K562 (cell line): ENCODE measurements around the gene LY6G6D. TPM values are rescaled to one million over a fixed set of nuclear protein-coding genes. Genes with fewer than 3 reads are reported as not detected.

Experiments
- CC2D1A ChIP-seq: fragments of 450-650 bp; IDR thresholded peaks from 2 replicates; pipeline ENCODE4 v1.6.1; 2017; ENCODE audit warnings: mild to moderate bottlenecking
- CEBPB ChIP-seq: fragments of 450-650 bp; IDR thresholded peaks from 2 replicates; pipeline ENCODE4 v1.6.1; 2016; ENCODE audit warnings: missing genetic modification characterization, missing compliant biosample characterization
- ETV1 ChIP-seq: fragments of 450-650 bp; conservative IDR thresholded peaks from 2 replicates; pipeline ENCODE4 v1.6.1; 2016; ENCODE audit warnings: missing genetic modification characterization, control low read depth, low read depth, missing compliant biosample characterization
- FOXA3 ChIP-seq, 2 experiments: fragments of 450-650 bp in 1 of 2; sonication (generic) in 1 of 2; formaldehyde crosslinking; IDR thresholded peaks in 1 of 2; conservative IDR thresholded peaks in 1 of 2; 2 replicates each; pipeline versions ENCODE4 v1.4.0 to v1.8.0; 2020 to 2022; ENCODE audit warnings: mild to moderate bottlenecking in 2 of 2, missing genetic modification reagents in 1 of 2
- HNRNPL ChIP-seq: fragments of 200-400 bp; formaldehyde crosslinking; IDR thresholded peaks from 2 replicates; pipeline ENCODE4 v1.6.1; 2017; ENCODE audit warnings: low read depth, mild to moderate bottlenecking, low read length
- KAT7 ChIP-seq: sonication (generic); formaldehyde crosslinking; IDR thresholded peaks from 2 replicates; pipeline ENCODE4 v1.8.0; 2022; ENCODE audit warnings: missing genetic modification reagents, mild to moderate bottlenecking, borderline replicate concordance
- MCM2 ChIP-seq: fragments of 450-650 bp; IDR thresholded peaks from 2 replicates; pipeline ENCODE4 v1.6.1; 2017; ENCODE audit warnings: low read depth, mild to moderate bottlenecking
- MXD1 ChIP-seq: fragments of 250-450 bp; sonication (Bioruptor Pico); IDR thresholded peaks from 2 replicates; pipeline ENCODE4 v1.8.0; 2021; ENCODE audit warnings: borderline replicate concordance, mild to moderate bottlenecking, moderate library complexity; ENCODE audit not compliant: poor library complexity, severe bottlenecking
- NR4A1 ChIP-seq, 2 experiments: fragments of 250-450 bp in 1 of 2; fragments of 450-650 bp in 1 of 2; sonication (Bioruptor Pico) in 1 of 2; IDR thresholded peaks; 2 replicates each; pipeline versions ENCODE4 v1.4.0 to v1.6.1; 2016 to 2020; ENCODE audit warnings: mild to moderate bottlenecking in 2 of 2, missing compliant biosample characterization in 1 of 2, missing genetic modification characterization in 1 of 2, moderate library complexity in 1 of 2
- PCBP1 ChIP-seq: fragments of 200-400 bp; formaldehyde crosslinking; IDR thresholded peaks from 2 replicates; pipeline ENCODE4 v1.6.1; 2018; ENCODE audit warnings: mild to moderate bottlenecking, low read depth, low read length; ENCODE audit not compliant: poor library complexity, severe bottlenecking
- POLR2B ChIP-seq: fragments of 450-650 bp; IDR thresholded peaks from 2 replicates; pipeline ENCODE4 v1.6.1; 2018; ENCODE audit warnings: low read depth; ENCODE audit not compliant: partially characterized antibody
- PRPF4 ChIP-seq: fragments of 200-400 bp; formaldehyde crosslinking; IDR thresholded peaks from one replicate; pipeline ENCODE4 v1.6.1; 2017; ENCODE audit warnings: low read length, low read depth, mild to moderate bottlenecking; ENCODE audit not compliant: insufficient read depth, poor library complexity, severe bottlenecking
- RBBP5 ChIP-seq: fragments of 200-600 bp; sonication (generic); IDR thresholded peaks from 2 replicates; pipeline ENCODE4 v1.6.1; 2012; ENCODE audit warnings: borderline replicate concordance, mild to moderate bottlenecking, low read length, control low read depth, inconsistent platforms; ENCODE audit not compliant: insufficient read depth, poor library complexity, severe bottlenecking
- RUNX1 ChIP-seq: sonication (generic); IDR thresholded peaks from 2 replicates; pipeline ENCODE4 v1.6.1; 2016; ENCODE audit warnings: antibody characterized with exemption, low read depth
- SPI1 ChIP-seq: IDR thresholded peaks from 2 replicates; pipeline ENCODE4 v1.6.1; 2011; ENCODE audit warnings: low read depth, low read length, control low read depth, borderline replicate concordance
- SREBF2 ChIP-seq: sonication (generic); formaldehyde crosslinking; IDR thresholded peaks from 2 replicates; pipeline ENCODE4 v1.4.0; 2020; ENCODE audit warnings: mild to moderate bottlenecking, missing genetic modification reagents
- TEAD1 ChIP-seq, 2 experiments: fragments of 450-650 bp in 1 of 2; sonication (generic) in 1 of 2; formaldehyde crosslinking; IDR thresholded peaks; 2 replicates each; pipeline versions ENCODE4 v1.4.0 to v1.8.0; 2020 to 2022; ENCODE audit warnings: mild to moderate bottlenecking in 2 of 2, missing genetic modification reagents in 1 of 2
- UBTF ChIP-seq, 2 experiments: IDR thresholded peaks; 2 replicates each; pipeline ENCODE4 v1.6.1; 2012; ENCODE audit warnings: improper control_type of control experiment in 2 of 2, low read depth in 2 of 2, low read length in 2 of 2, borderline replicate concordance in 1 of 2
- YY1 ChIP-seq, 3 experiments: IDR thresholded peaks; 2 replicates each; pipeline ENCODE4 v1.6.1; 2011; ENCODE audit warnings: low read length in 2 of 3, mild to moderate bottlenecking in 2 of 3, moderate library complexity in 2 of 3, borderline replicate concordance in 1 of 3, control low read depth in 1 of 3, low read depth in 1 of 3; ENCODE audit not compliant: insufficient read depth in 3 of 3, insufficient replicate concordance in 2 of 3, control insufficient read depth in 1 of 3, insufficient read length in 1 of 3; ENCODE audit errors: extremely low read depth in 1 of 3
- ZNF76 ChIP-seq: fragments of 250-450 bp; sonication (Bioruptor Pico); IDR thresholded peaks from 2 replicates; pipeline ENCODE4 v1.4.0; 2020; ENCODE audit warnings: mild to moderate bottlenecking, moderate library complexity, borderline replicate concordance
- polyA plus RNA-seq, 8 experiments: library from polyadenylated mRNA; depleted of rRNA in 4 of 8; stranded (reverse) in 5 of 8; unstranded in 3 of 8; fragments of >200 nt; fragmentation: Nextera tagmentation in 2 of 8; fragmentation: Illumina TruSeq in 1 of 8; extraction: Ambion mirVana in 2 of 8; extraction: Trizol in 1 of 8; gene quantifications; 2 replicates each; pipeline versions ENCODE4 v1.2.1 to v1.2.3, GENCODE V29; 2011 to 2014; ENCODE audit warnings: inconsistent platforms in 1 of 8, missing spikeins in 1 of 8
- total RNA-seq, 7 experiments: library from RNA; depleted of rRNA in 6 of 7; stranded (reverse); fragments of >200 nt in 6 of 7; fragmentation: Illumina TruSeq in 2 of 7; extraction: Trizol in 2 of 7; gene quantifications; 2 replicates each; pipeline versions ENCODE4 v1.2.1 to v1.2.3, GENCODE V29; 2011 to 2021; ENCODE audit warnings: low replicate concordance in 1 of 7

LY6G6D gene
- total and polyA plus RNA-seq, 9 of the 15 experiments (the other 6 are each of a cell fraction or from before 2014, with no cell fraction given), result 0.30 to 0.38 TPM; not detected in 7

DNA sequence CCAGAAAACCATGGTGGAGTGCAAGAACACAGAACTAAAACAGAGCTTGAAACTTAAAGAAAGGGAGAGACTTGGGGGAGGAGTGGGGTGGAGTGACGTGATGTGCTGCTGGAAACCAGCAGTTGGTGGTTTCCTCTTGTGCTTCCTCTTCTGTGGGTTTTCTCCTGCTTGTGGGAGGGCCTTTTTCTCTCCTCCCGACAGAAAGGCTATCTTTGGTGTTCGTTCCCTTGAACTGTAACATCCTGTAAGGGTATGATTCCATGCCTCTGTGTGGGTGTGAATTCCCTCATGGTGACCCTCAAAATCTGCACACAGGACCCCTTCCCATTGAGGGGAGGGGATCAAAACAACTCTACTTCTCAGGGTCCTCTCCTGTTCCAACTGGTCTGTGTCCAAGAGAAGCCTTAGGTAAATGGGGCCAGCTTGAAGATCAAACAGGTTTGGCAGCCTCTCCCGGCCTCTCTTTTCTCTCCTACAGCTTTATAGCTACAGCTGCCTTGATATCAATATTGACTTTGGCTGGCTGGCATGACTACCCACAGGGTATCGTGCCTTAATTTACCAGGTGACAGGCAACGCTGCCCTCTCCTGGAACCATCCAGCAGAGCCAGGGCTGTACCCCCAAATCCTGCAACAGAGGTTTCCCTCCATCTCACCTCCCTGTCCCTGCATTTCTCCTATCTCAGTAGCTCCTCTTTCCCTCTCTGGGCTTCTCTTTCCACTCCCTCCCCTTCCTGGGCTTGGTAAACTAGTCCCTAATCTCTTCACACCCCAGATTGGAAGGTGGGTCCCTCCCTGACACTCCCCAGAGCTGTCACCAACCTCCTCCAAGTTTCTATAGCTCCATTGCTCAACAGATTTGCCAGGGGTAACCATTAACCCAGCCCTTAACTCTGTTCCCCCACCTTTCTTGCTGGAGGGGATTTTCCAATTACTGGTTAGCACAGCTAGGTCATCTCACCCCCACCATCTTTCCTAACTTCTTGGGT, 23.1 kb downstream of the LY6G6D start (continued):
- TF ChIP-seq UBTF (IDR thresholded peaks at IDR 0.05; ENCODE audit: borderline replicate concordance in 1 of 2, low read depth in 2 of 2, low read length in 2 of 2) (peak in 1 of 2 experiments; percentile 70; a peak in 2 of 4 replicates), KAT7 (CRISPR knock-in tag) (no peak), SREBF2 (CRISPR knock-in tag) (no peak), POLR2B (peak; percentile 94), CC2D1A (peak; percentile 39; the same call in 1 of the 2 replicates), YY1 (IDR thresholded peaks at IDR 0.05; ENCODE audit: borderline replicate concordance in 1 of 3, control insufficient read depth in 1 of 3, extremely low read depth in 1 of 3, insufficient read depth in 3 of 3, insufficient read length in 1 of 3, insufficient replicate concordance in 2 of 3, low read depth in 1 of 3, low read length in 2 of 3) (peak in 1 of 3 experiments; percentile 77), CEBPB (tag) (peak; percentile 94), FOXA3 (CRISPR knock-in tag; conservative IDR thresholded peaks at IDR 0.05 in 1 of 2, IDR thresholded peaks at IDR 0.05 in 1 of 2) (peak; percentile 20 to 78; a peak in 1 of 4 replicates), HNRNPL (0 out of 2 replicates have a peak, but pooled peaks have one; percentile 37), NR4A1 (CRISPR knock-in tag; IDR thresholded peaks at IDR 0.05) (0 out of 2 replicates have a peak, but pooled peaks have one; percentile 17), NR4A1 (tag; IDR thresholded peaks at IDR 0.05) (peak; percentile 74; the same call in 1 of the 2 replicates), RBBP5 (peak; percentile 77), TEAD1 (CRISPR knock-in tag; IDR thresholded peaks at IDR 0.05) (peak in 1 of 2 experiments; percentile 69; a peak in 2 of 4 replicates), ZNF76 (CRISPR knock-in tag) (peak; percentile 9; the same call in 1 of the 2 replicates), RUNX1 (no peak), SPI1 (peak; percentile 93), ETV1 (tag) (peak; percentile 91), PRPF4 (no peak), MCM2 (no peak), PCBP1 (no peak), MXD1 (no peak)
